NCI-H1417 (cell line): ENCODE results near the gene SMIM35.

Source experiments
- DNase-seq, 3 experiments: peaks; one replicate each; lab custom pipeline; 2025; lab: John Stamatoyannopoulos, UW

Gene SMIM35

DNA sequence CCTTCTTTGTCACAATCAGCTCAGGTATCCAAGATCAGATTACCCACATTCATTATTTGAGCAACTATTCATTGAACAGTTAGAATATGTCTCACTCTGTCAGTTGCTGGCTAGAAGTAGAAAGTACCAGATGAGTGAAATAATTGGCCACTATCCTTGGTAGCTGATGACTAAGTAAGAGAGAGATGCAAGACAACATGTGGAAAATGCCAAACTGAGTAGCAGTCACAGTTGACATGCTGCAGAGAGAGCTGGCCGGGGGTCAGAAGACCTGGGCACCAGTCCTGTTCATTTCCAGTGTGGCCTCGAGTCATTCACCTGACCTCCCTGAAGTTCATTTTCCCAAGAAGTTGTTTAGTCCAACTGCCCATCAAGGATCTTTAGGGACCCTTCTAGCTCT is 22.5 kb upstream of the SMIM35 start:
- DNase-seq, result no peak

GRCh38 chr11:118108513-118108912 is 21.8 kb upstream of the SMIM35 start:
- no peak for DNase-seq

DNA sequence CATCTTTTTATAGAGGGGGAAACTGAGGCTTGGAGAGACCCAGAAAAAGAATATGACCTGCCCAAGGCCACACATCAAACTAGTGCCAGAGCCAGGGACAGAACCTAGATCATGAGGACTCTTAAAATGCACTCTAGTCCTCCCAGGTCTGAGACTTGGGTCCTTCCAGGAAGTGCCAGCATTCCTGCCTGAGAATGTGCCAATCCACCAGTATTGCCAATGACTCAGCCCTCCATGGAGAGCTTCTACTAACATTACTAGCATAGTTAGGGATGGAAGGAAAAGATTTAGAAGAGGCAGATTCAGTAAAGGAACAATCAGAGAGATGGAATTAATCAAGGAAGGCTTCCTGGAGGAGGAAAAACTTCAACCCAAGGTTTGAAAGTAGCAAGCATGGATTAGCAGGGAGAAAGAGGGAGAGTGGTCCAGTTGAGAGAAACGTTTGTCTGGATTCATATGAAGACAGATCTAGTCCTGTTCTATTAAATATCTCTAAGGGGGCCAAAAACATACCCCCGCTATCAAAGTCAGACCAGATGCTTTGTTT is 20.1 kb upstream of the SMIM35 start:
- DNase-seq, result no peak

- DNase-seq, result peak in 1 of 3 experiments; percentile 16
These were observed 19.0 kb upstream of the SMIM35 start for GRCh38 chr11:118105657-118106305.

DNA sequence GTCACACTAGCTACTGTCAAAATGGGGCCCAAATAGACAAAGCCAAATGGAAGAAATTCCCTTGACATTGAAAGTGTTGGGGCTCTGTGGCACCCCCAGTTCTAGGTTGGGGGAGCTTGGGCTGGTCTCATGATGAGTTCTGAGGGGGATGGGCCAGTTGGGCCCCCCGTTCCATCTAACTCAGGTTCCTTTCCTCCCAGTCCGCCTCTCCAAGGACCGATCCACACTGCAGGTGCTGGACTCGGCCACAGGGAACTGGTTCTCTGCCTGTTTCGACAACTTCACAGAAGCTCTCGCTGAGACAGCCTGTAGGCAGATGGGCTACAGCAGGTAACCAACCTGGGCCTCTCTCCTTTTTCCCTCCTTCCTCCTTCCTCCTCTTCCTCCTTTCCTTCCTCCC is 17.7 kb upstream of the SMIM35 start:
- no peak for DNase-seq

- no peak for DNase-seq
These were observed 16.0 kb upstream of the SMIM35 start for GRCh38 chr11:118102721-118103261.

GRCh38 chr11:118100691-118101232 is 14.0 kb upstream of the SMIM35 start:
- no peak for DNase-seq

- no peak for DNase-seq
These were observed 13.2 kb upstream of the SMIM35 start for GRCh38 chr11:118099838-118100556.

DNA sequence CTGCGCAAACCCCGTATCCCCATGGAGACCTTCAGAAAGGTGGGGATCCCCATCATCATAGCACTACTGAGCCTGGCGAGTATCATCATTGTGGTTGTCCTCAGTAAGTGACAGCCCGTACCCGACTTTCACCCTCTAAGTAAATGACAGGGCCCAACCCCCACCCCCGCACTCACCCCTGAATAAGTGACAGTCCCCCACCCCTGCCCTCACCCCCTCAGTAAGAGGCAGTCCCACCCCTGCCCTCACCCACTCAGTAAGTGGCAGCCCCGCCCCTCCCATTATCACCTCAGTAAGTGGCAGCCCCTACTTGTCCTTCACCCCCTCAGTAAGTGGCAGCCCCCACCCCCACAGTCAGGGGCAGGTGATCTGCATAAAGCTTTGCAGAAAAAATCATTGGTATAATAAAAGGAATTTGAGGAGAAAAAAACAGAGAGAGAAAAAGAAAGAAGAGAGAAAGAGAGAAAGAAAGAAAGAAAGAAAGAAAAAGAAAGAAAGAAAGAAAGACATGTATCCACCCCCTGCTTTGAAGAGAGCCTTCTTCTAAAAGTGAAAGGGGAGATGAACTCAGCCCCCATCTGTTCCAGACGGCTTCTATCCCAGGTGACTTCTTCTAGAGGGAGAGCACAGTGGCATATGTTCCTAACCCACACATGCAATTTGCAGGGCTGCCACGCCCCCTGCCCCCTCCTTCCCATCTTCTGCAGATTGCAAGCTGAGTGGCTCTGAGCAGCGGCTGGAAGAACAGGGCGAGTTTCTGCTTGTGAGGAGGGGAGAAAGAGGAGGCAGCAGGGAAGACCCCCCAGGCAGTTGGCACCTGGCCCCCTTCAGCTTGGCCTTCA is 12.5 kb upstream of the SMIM35 start:
- DNase-seq, result peak; percentile 66 to 89 (median 76)

DNA sequence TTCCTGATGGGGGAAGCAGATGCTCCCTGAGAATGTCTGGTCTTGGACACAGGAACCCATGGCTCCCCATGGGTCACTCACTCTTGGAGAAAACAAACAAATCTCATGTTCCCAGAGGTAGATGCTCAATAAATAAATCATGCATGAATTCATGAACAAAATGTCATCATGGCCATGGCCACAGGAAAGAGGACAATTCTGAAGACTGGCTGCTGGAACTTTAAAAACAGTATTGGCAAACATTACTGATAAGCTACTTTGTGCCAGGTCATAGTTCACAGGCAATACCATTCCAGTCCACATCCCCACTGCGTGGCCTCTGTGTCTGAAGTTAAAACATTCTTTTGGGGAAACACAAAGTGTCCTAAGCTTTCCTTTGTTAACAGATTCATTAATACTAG is 9.2 kb upstream of the SMIM35 start:
- DNase-seq, result no peak

- DNase-seq, result no peak
These were observed 8.7 kb upstream of the SMIM35 start for GRCh38 chr11:118095493-118095892.

DNA sequence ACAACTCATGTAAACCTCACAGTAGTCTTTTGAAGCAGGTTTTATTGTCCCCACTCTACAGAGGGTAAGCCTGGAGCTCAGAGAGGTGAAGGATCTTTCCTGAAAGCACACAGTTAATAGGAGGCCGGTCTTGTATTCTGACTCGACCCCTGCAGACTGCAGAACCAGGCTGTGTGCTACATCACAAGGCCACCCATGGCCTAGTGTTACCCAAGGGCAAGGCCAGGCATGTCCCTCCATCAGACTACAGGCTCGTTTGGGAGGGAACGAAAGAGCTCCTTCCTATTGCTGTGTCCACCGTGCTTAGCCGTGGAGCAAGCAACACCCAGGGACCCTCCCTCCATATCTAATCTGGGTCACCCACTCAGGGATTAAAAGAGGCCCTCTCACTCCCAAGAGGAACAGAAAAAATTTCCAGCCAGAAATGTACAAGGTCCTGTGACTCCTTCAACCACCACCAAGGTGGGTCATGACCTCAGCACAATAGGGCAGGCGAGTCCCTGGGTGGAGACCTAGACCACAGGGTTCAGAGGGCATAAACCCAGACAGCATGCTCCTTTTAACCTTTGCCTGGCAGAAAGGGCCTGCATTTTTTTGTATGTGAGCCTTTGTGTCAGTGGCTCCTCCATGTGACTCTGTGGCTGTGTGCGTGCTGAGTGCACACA is 6.3 kb upstream of the SMIM35 start:
- DNase-seq, result no peak

- DNase-seq, result no peak
These were observed 4.9 kb upstream of the SMIM35 start for GRCh38 chr11:118091690-118092089.

- no peak for DNase-seq
These were observed 3.9 kb upstream of the SMIM35 start for GRCh38 chr11:118090545-118091162.

- DNase-seq, result no peak
These were observed 1.8 kb upstream of the SMIM35 start for GRCh38 chr11:118088531-118088930.

DNA sequence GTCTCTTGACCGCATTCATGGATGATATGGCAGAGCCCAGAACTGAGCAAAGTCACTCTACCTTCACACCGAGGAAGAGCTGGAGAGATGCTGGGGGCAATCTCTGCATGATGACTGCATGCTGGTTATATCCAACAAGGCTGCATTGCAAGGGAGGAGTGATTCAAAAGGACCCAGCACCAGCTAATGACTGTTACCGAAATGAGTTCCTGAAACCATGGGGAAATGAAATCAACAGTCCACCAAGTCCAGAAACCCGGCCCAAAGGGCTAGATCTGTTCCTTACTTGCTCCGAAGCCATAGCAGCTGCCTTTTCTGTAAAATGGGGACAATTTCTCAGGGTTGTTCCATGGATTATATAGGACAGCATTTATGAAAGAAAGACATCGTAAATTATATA is 1.2 kb upstream of the SMIM35 start:
- DNase-seq, result no peak

DNA sequence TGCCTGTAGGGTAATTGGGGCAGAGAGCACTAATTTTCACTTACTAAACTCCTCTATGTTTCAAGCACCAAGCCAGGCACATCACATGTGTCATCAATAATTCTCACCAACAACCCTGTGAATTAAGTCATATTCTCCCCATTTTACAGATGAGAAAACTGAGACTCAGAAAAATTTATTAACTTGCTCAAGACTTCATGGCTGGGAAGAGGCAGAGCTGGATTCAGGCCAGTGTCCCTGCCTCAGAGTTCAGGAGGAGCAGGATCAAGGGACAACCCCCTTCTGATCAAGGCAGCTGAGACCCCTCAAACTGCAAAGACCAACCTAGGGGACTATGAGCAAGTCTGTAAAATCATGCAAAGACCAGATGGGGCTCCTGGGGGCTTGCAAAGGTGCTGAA is 2.1 kb downstream of the SMIM35 start:
- no peak for DNase-seq

GRCh38 chr11:118084247-118084646 is 2.5 kb downstream of the SMIM35 start:
- no peak for DNase-seq

GRCh38 chr11:118082880-118083552 is 3.7 kb downstream of the SMIM35 start:
- no peak for DNase-seq

DNA sequence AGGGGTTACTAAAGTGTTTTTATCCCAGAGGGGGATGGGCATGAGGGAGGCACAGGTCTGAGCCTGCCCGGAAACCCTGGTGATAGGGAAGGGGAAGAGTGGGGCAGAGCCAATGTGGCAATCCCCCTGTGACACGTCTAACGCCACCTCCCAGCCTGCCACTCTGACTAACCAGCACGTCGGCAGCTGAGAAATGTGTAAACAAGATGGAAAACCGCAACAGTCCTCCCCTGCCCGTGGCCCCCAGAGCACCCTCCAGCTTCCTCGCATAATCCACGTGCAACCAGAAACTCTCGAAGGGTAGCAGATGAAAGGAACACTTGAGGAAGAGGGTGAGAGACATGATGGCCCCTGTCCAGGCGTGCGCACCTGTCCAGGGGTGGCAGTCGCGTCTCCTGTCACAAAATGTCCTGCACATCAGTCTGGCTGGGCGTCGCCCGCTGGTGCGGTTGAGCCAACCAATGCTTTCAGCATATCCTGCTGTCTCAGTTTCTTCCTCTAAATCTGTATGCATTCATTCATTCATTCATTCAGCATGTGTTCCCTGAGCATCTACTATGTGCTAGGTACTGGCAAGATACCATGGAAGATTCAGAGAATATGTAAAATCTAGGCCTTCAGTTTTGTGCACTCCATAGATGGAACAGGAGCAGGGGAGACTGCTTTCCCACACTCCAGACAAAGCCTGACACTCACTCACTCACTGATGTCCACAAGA is 5.4 kb downstream of the SMIM35 start:
- no peak for DNase-seq
